Erythroblast (primary cell): ENCODE measurements around the gene SCNM1.

ENCODE experiments used
- GATA1 ChIP-seq: IDR thresholded peaks from 2 replicates; pipeline ENCODE4 v1.6.1; 2011; ENCODE audit warnings: low read depth, mild to moderate bottlenecking, control low read depth, low read length, moderate library complexity
- POLR2A ChIP-seq: IDR thresholded peaks from 2 replicates; pipeline ENCODE4 v1.6.1; 2011; ENCODE audit warnings: mild to moderate bottlenecking, low read length

DNA sequence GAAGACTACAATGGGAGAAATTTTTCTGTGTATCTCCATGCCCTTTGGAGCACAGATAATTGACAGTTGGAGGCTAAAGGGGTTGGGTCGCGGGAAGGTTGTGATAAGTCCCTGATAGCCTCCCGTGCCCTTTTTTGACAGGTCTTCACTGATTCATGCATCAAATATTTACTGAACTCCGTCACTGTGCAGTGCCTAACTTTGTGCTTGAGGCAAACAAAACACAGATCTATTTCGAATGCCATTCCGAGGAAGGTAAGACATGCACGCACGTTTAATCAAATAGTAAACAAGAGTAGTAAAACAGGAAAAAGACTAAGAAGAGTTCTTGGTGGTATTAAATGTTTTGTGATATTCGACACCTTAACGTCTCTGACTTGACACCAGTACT is 31.9 kb downstream of the SCNM1 start:
- no peak for TF ChIP-seq POLR2A
- TF ChIP-seq GATA1 = no peak
